Measurements from ENCODE around the gene PRR14L.
"Not testable (repeated sequence)": the region's sequence is repeated elsewhere in the genome, so short reads cannot be mapped to it uniquely, and the experiment has no call there.

- not testable (repeated sequence) for TF ChIP-seq CTCF, POLR2A (IDR thresholded peaks at IDR 0.05)
These were observed 89.0 kb downstream of the PRR14L start for GRCh38 chr22:31660860-31661341.
